ENCODE measurements around the gene ZNF717. TPM values are rescaled to one million over a fixed set of nuclear protein-coding genes. Genes with fewer than 3 reads are reported as not detected.
"Not testable (repeated sequence)": the region's sequence is repeated elsewhere in the genome, so short reads cannot be mapped to it uniquely, and the experiment has no call there.

ZNF717 gene
- polyA plus RNA-seq (2012; rRNA removed) = 9.9 and 17.0 TPM in 2 replicates
- 12.3 and 15.4 TPM in 2 replicates for polyA plus RNA-seq (2012; cell fraction: cytosol; rRNA removed)
- 11.6 and 19.5 TPM in 2 replicates for polyA plus RNA-seq (2012; cell fraction: nucleus; rRNA removed)

- H3K9me2 ChIP-seq; POLR2A ChIA-PET; H3K79me2 ChIP-seq (ENCODE audit: insufficient read depth); H3K9me3 ChIP-seq; H3K4me1 ChIP-seq (ENCODE audit: control insufficient read depth in 1 of 2, insufficient read depth in 2 of 2, low read depth in 1 of 2, low read length in 1 of 2); H4K20me1 ChIP-seq (ENCODE audit: insufficient read depth); H3K27me3 ChIP-seq (ENCODE audit: insufficient read depth); CTCF ChIA-PET; H3F3A ChIP-seq (replicated peaks; ENCODE audit: insufficient read depth): not testable (repeated sequence)
- 3% methylated on average over 15 of the region's 52 CpGs for WGBS (ENCODE audit: low lambda C conversion rate)
- H3K4me3 ChIP-seq (ENCODE audit: low read depth in 2 of 2, low read length in 1 of 2) = peak within 1 kb of the TSS; percentile 67 to 86
- H2AFZ ChIP-seq (ENCODE audit: low read depth) = peak within 1 kb of the TSS; percentile 94
- peak within 1 kb of the TSS; percentile 91 for H3K9ac ChIP-seq
- H3K4me2 ChIP-seq = peak within 1 kb of the TSS; percentile 81
- peaks cover 10 to 15% of the 10 kb centered on the region in 2 experiments for H3K36me3 ChIP-seq (replicated peaks in 1 of 2; ENCODE audit: control insufficient read depth in 1 of 2, insufficient read depth in 2 of 2, low read length in 1 of 2)
- TF ChIP-seq GABPA (IDR thresholded peaks at IDR 0.05; ENCODE audit: low read depth) (peak; percentile 71), POLR2AphosphoS5 (IDR thresholded peaks at IDR 0.05; ENCODE audit: low read depth, low read length) (peak; percentile 73), MAX (IDR thresholded peaks at IDR 0.05; ENCODE audit: low read depth) (peak; percentile 46), FOXJ3 (CRISPR knock-in tag; IDR thresholded peaks at IDR 0.05) (0 out of 2 replicates have a peak, but pooled peaks have one; percentile 18), ELF1 (IDR thresholded peaks at IDR 0.05) (peak; percentile 81), CTCF (IDR thresholded peaks at IDR 0.05) (0 out of 2 replicates have a peak, but pooled peaks have one; percentile 16), CHD2 (IDR thresholded peaks at IDR 0.05; ENCODE audit: low read length, partially characterized antibody) (peak; percentile 28), YY1 (IDR thresholded peaks at IDR 0.05; ENCODE audit: low read depth) (peak; percentile 89), NRF1 (IDR thresholded peaks at IDR 0.05; ENCODE audit: low read depth, low read length) (peak; percentile 76)
- DNase-seq = peak; percentile 69
- H3K27ac ChIP-seq (ENCODE audit: low read depth in 2 of 2, low read length in 1 of 2) = peak within 1 kb of the TSS; percentile 56 to 71
Observed at GRCh38 chr3:75785081-75785755, at the start of gene ZNF717. ZNF717 (minus strand) TSS chr3:75785549; CDS start chr3:75783362, 2,187 bp downstream.

- H3K4me3 ChIP-seq (ENCODE audit: low read depth in 2 of 2, low read length in 1 of 2); CTCF ChIA-PET; H3K4me2 ChIP-seq; H3K79me2 ChIP-seq (ENCODE audit: insufficient read depth); H3K27me3 ChIP-seq (ENCODE audit: insufficient read depth); H3K27ac ChIP-seq (ENCODE audit: low read depth in 2 of 2, low read length in 1 of 2); H3K9me2 ChIP-seq; DNase-seq; H2AFZ ChIP-seq (ENCODE audit: low read depth); H3K4me1 ChIP-seq (ENCODE audit: control insufficient read depth in 1 of 2, insufficient read depth in 2 of 2, low read depth in 1 of 2, low read length in 1 of 2); H3K9ac ChIP-seq; H4K20me1 ChIP-seq (ENCODE audit: insufficient read depth); H3K9me3 ChIP-seq; H3K36me3 ChIP-seq (replicated peaks in 1 of 2; ENCODE audit: control insufficient read depth in 1 of 2, insufficient read depth in 2 of 2, low read length in 1 of 2); H3F3A ChIP-seq (replicated peaks; ENCODE audit: insufficient read depth); POLR2A ChIA-PET: not testable (repeated sequence)
- WGBS (ENCODE audit: low lambda C conversion rate) = 12% methylated on average over 1 of the region's 1 CpG
Observed at GRCh38 chr3:75831076-75831475, 45.7 kb upstream of the ZNF717 start.

- DNase-seq; H3K27ac ChIP-seq (ENCODE audit: low read depth in 2 of 2, low read length in 1 of 2); H4K20me1 ChIP-seq (ENCODE audit: insufficient read depth); H3F3A ChIP-seq (replicated peaks; ENCODE audit: insufficient read depth); H3K36me3 ChIP-seq (replicated peaks in 1 of 2; ENCODE audit: control insufficient read depth in 1 of 2, insufficient read depth in 2 of 2, low read length in 1 of 2); H3K27me3 ChIP-seq (ENCODE audit: insufficient read depth); H3K4me3 ChIP-seq (ENCODE audit: low read depth in 2 of 2, low read length in 1 of 2); H2AFZ ChIP-seq (ENCODE audit: low read depth); H3K4me1 ChIP-seq (ENCODE audit: control insufficient read depth in 1 of 2, insufficient read depth in 2 of 2, low read depth in 1 of 2, low read length in 1 of 2); H3K4me2 ChIP-seq; H3K9me3 ChIP-seq; POLR2A ChIA-PET; H3K9ac ChIP-seq; H3K79me2 ChIP-seq (ENCODE audit: insufficient read depth); H3K9me2 ChIP-seq: not testable (repeated sequence)
- TF ChIP-seq RAD21 (IDR thresholded peaks at IDR 0.05; ENCODE audit: low read length) (peak; percentile 63), CTCF (IDR thresholded peaks at IDR 0.05) (peak; percentile 32)
- 49% methylated on average over 1 of the region's 1 CpG for WGBS (ENCODE audit: low lambda C conversion rate)
- CTCF ChIA-PET = interaction anchor here (0.6 to 2.8 kb wide), 8 partner anchors 9 to 1221 kb away, joined by 3 to 10 read pairs (median 4); no protein-coding TSS in a partner anchor
Observed at GRCh38 chr3:75818019-75818418, 32.7 kb upstream of the ZNF717 start.
